Hematopoietic multipotent progenitor cell treated with erythropoietin and hydrocortisone succinate and interleukin-3 and kit ligand, for 8 days (in vitro differentiated cells): ENCODE data around the gene MAP7D3.
"Not testable (repeated sequence)": the region's sequence is repeated elsewhere in the genome, so short reads cannot be mapped to it uniquely, and the experiment has no call there.

Experiments
- DNase-seq: peaks from one replicate; pipeline ENCODE4 v3.0.0-alpha.2; 2015

Gene MAP7D3

DNA sequence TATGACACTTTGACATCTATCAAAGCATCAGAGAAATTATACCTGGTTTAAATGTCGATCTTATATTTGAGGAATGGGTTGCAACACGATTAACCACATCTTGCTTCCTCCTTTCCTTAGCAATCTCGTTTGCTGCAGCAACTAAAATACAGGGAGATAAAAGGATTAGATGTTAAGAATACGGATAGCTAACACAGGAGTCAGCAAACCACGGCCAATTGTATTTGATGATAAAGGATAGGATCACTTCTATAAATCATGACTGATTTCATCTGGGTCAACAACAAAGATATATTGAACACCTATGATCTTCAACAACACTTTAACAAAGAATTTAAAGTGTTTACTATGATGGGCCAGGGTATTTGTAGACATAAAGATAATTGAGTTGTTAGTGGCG lies 5.0 kb downstream of the MAP7D3 start:
- no peak for DNase-seq

DNA sequence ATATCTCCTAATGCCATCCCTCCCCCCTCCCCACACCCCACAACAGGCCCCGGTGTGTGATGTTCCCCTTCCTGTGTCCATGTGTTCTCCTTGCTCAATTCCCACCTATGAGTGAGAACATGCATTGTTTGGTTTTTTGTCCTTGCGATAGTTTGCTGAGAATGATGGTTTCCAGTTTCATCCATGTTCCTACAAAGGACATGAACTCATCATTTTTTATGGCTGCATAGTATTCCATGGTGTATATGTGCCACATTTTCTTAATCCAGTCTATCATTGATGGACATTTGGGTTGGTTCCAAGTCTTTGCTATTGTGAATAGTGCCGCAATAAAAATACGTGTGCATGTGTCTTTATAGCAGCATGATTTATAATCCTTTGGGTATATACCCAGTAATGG lies 13.4 kb downstream of the MAP7D3 start:
- DNase-seq, result not testable (repeated sequence)

GRCh38 chrX:136237074-136237473 lies 14.1 kb downstream of the MAP7D3 start:
- DNase-seq, result no peak

GRCh38 chrX:136228839-136229207 lies 22.4 kb downstream of the MAP7D3 start:
- DNase-seq, result no peak

- DNase-seq, result no peak
Observed at GRCh38 chrX:136227948-136228838, 23.0 kb downstream of the MAP7D3 start.

DNA sequence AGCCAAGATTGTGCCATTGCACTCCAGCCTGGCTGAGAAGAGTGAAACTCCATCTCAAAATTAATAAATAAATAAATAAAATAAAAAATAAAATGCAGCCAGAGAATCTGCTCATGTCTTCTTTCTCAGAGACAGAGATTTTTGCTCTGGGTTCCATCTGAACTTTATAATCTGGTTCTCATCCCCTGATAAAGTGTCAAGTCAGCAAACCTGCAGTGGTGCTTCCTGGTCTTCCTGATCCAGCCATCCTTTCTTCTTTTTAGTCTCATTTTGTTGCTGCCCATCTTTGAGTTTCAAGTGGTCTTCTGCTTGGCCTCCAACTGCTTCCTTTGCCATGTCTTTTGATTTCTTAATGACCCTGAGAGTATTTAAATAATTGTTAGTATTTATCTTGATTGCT lies 24.1 kb downstream of the MAP7D3 start:
- no peak for DNase-seq

- no peak for DNase-seq
Observed at GRCh38 chrX:136221851-136222513, 29.2 kb downstream of the MAP7D3 start.

DNA sequence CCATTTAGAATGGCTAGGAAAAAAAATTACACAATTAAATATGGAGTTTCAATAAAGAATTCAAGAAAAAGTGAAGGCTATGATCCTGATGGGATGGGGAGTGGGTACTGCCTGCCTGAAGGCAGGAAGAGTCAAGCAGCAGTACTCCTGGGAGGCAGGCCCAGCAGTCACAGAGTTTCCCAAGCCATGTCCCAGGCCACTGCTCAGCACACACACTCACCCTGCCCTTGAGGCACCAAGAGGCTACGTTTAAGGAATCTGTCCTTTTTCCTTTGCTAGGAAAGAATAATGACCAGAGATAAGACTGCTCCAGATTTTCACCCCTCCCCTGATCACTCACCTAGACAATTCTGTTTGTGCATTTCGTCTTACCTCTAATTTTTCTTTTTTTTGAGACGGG lies 30.2 kb downstream of the MAP7D3 start:
- DNase-seq, result no peak

DNA sequence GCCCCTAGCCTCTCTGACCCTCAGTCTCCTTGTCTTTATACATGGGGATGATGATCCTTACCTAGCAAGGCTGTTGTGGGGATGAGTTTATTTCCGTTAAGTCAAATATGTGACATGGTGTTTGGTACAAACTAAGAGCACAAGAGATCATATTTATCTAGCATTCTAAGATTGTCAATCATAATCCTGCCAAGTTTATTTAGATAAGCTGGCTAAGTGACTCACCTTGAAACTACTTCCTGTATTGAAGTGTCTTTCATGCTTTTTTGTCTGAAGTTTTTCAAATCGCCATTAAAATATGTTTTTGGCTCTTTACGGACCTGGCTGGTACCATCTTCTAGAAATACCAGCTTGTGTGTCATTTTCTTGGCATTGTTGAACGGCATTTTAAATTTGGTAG lies 30.7 kb downstream of the MAP7D3 start:
- no peak for DNase-seq

DNA sequence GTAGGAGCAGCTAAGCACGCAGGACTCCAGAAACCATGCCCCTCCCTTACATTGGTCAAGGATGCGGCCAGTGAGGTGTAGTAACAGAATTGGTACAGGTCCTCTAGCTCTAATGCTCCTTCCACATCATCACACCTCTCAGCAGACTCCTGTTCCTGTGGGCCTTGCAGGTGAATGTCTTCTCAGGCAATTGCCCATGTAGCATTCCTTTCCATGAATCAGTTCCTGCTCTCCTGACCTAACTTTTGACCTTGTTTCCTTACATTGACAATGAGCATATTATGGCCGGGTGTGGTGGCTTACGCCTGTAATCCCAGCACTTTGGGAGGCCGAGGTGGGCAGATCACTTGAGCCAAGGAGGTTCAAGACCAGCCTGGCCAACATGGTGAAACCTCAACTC lies 31.3 kb downstream of the MAP7D3 start:
- DNase-seq, result no peak

GRCh38 chrX:136215559-136215958 lies 35.6 kb downstream of the MAP7D3 start:
- no peak for DNase-seq

GRCh38 chrX:136214551-136214950 lies 36.6 kb downstream of the MAP7D3 start:
- DNase-seq, result no peak

DNA sequence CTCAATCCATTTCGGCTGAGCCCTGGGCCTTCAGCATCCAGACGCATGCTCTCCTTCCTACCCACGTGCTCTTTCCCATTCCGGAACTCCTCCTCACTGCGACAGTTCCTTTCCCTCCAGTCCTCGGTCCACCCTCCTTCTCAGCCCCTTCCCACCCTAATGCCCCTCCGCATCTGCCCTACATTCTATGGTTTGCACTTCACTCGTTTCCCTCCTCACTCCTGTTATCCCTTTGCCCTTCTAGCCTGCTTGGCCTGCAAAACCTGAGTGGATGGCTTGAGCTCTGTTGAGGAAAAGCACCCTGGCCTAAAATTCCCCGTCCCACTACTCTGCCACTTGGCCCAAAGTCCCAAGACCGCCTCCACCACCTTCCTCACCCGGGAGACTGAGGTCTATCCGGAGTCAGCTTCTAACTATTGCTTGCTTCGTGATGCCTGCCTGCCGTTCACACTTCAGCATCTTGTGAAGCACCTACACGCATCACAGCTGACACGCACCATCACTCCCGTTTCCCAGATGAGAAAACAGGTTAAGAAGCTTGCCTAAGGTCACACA lies 38.6 kb downstream of the MAP7D3 start:
- no peak for DNase-seq

DNA sequence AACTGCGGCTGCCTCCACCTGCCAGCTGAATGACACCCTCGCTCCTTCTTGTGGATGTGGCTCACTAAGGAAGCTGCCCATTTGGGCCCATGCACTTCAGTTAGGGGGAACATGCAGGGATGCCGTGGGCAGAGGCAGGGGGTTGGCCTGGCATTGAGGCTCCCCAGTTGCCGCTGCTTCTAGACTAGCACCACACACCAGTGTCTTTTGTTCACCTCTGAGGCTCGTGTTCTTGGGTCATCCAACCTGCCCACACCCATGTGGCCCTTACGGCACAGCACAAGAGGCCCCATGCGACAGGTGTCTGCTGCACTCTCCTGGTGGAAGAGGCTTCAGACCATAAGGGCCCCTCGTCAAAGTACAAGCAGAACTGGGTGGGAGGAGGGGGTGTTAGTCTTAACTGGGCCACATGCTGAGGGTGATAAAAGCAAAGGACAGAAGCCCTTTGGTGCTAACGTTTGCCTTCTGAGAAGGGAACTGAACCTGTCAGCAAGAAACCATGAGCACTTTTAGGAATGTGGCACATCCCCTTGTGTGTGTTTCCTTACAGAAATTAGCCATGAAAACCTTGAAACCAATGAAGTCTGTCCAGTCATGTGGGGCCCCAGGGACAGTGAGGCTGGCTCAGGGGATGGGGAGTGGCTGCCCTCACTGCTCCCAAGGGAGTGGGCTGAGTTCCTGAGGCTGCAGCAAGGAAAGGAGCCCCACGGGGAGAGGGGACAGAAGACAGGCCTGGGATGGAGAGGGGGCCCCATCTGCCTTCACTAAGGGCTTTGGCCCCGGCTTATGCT lies 39.2 kb downstream of the MAP7D3 start:
- DNase-seq, result no peak

GRCh38 chrX:136210806-136211205 lies 40.4 kb downstream of the MAP7D3 start:
- DNase-seq, result no peak

DNA sequence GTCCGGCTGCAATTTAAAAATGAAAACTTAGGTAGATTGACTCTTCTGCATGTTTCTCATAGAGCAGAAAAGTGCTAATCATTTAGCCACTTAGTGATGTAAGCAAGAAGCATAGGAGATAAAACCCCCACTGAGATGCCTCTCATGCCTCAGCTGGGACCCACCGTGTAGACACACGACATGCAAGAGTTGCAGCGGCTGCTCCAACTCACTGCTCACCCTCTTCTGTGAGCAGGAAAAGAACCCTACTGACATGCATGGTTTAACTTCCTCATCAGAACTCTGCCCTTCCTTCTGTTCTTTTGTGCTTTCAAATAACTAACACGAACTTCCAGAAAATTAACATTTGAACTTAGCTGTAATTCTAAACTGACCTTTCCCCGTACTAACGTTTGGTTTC lies 41.0 kb downstream of the MAP7D3 start:
- DNase-seq, result no peak

DNA sequence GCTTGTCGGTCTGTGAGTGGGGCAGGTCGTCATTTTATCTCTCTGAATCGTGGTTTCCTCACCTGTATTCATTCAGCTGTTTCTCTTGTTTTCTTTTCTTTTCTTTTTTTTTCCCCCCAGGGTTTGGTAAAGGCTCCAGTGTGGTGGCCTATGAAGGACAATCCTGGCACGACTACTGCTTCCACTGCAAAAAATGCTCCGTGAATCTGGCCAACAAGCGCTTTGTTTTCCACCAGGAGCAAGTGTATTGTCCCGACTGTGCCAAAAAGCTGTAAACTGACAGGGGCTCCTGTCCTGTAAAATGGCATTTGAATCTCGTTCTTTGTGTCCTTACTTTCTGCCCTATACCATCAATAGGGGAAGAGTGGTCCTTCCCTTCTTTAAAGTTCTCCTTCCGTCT lies 41.4 kb downstream of the MAP7D3 start:
- no peak for DNase-seq

- peak; percentile 44 for DNase-seq
Observed at GRCh38 chrX:136209016-136209738, 42.0 kb downstream of the MAP7D3 start.

- no peak for DNase-seq
Observed at GRCh38 chrX:136207546-136207945, 43.7 kb downstream of the MAP7D3 start.

DNA sequence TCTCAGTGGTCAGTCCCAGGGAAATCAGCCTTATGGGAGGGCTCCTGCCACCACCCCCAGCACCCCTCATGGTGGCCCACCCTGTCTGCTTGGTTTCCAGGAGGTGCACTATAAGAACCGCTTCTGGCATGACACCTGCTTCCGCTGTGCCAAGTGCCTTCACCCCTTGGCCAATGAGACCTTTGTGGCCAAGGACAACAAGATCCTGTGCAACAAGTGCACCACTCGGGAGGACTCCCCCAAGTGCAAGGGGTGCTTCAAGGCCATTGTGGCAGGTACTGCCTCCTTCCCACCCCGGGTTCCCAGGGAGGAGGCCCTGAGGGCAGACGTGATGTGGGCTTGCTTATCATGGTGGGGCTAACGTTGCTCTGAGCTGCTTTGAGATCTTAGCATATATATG lies 44.3 kb downstream of the MAP7D3 start:
- no peak for DNase-seq

DNA sequence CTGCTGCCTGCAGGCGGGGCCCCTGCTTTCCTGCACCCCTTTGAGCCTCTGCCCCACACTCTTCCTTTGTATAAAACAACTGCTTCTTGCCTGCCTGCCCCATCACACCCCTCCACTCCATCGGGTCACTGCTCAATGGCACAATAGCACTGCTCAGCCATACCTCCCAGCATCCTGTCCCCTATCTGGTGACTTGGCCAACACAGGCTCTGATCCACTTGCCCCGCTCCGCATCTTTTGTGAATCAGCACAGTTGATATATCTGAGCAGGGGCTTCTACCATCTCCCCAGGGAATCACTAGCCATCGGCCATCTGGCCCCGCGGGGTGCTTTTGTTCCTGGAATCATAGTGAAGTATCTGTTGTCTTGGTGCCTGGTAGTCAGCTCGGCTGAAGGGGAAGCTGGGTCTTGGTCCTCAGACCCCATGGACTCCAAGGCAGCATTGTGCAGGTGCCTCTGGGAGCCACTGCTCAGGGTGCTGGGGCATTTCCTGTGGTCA lies 45.3 kb downstream of the MAP7D3 start:
- DNase-seq, result no peak

- DNase-seq, result peak; percentile 50
Observed at GRCh38 chrX:136204571-136204970, 46.6 kb downstream of the MAP7D3 start.
